SH-SY5Y (cell line): ENCODE measurements around the gene DNM2.

ENCODE experiments used
- GATA2 ChIP-seq: IDR thresholded peaks from 2 replicates; pipeline ENCODE4 v1.6.1; 2011; ENCODE audit warnings: mild to moderate bottlenecking, low read depth, low read length
- GATA3 ChIP-seq: IDR thresholded peaks from 2 replicates; pipeline ENCODE4 v1.6.1; 2011; ENCODE audit warnings: low read depth, mild to moderate bottlenecking, low read length, moderate library complexity

GRCh38 chr19:10752237-10752912, 34.5 kb downstream of the DNM2 start:
- no peak for TF ChIP-seq GATA2
- TF ChIP-seq GATA3: no peak
